ENCODE data around the gene MT1E.
A peak's percentile ranks its signal among the peaks of the same experiment; 100 is the strongest.
"Not testable (repeated sequence)": the region's sequence is repeated elsewhere in the genome, so short reads cannot be mapped to it uniquely, and the experiment has no call there.

The MT1E gene

GRCh38 chr16:56664506-56664905 is 38.9 kb downstream of the MT1E start:
- no peak for DNase-seq (ENCODE audit: extremely low read depth, low read depth)
- no peak for TF ChIP-seq CTCF (IDR thresholded peaks at IDR 0.05; ENCODE audit: low read depth, low read length)

- DNase-seq (ENCODE audit: extremely low read depth, low read depth), result peak; percentile 10
Measured at GRCh38 chr16:56665286-56666261, 40.0 kb downstream of the MT1E start.

- no peak for DNase-seq (ENCODE audit: extremely low read depth, low read depth)
- no peak for TF ChIP-seq CTCF (IDR thresholded peaks at IDR 0.05; ENCODE audit: low read depth, low read length)
Measured at GRCh38 chr16:56667581-56668571, 42.3 kb downstream of the MT1E start, which contains the start of gene MT1G. Gene MT1G (minus strand): TSS chr16:56668065. CDS start chr16:56667993, 72 bp downstream.

GRCh38 chr16:56669005-56669839 is 43.6 kb downstream of the MT1E start, which contains the start of gene MT1H:
Gene MT1H (plus strand): TSS chr16:56669814. CDS start chr16:56669885, 71 bp downstream.
- no peak for DNase-seq (ENCODE audit: extremely low read depth, low read depth)
- no peak for TF ChIP-seq CTCF (IDR thresholded peaks at IDR 0.05; ENCODE audit: low read depth, low read length)

- no peak for TF ChIP-seq CTCF (IDR thresholded peaks at IDR 0.05; ENCODE audit: low read depth, low read length)
- DNase-seq (ENCODE audit: extremely low read depth, low read depth), result no peak
Measured at GRCh38 chr16:56669840-56670619, 44.4 kb downstream of the MT1E start.

GRCh38 chr16:56670620-56670934 is 45.0 kb downstream of the MT1E start:
- no peak for DNase-seq (ENCODE audit: extremely low read depth, low read depth)
- TF ChIP-seq CTCF (IDR thresholded peaks at IDR 0.05; ENCODE audit: low read depth, low read length), result no peak

GRCh38 chr16:56671691-56672090 is 46.1 kb downstream of the MT1E start:
- peak; percentile 29 for DNase-seq (ENCODE audit: extremely low read depth, low read depth)

GRCh38 chr16:56672171-56672570 is 46.6 kb downstream of the MT1E start:
- DNase-seq (ENCODE audit: extremely low read depth, low read depth), result not testable (repeated sequence)

All from AG09319 (cell line).